ENCODE results near the gene GPATCH8.
"Not testable (repeated sequence)": the region's sequence is repeated elsewhere in the genome, so short reads cannot be mapped to it uniquely, and the experiment has no call there.

GPATCH8 gene

GRCh38 chr17:44444735-44445105, 58.5 kb downstream of the GPATCH8 start:
- DNase-seq, result no peak

- no peak for DNase-seq
Measured at GRCh38 chr17:44442806-44443205, 60.4 kb downstream of the GPATCH8 start.

GRCh38 chr17:44439168-44439567, 64.0 kb downstream of the GPATCH8 start:
- DNase-seq, result no peak

GRCh38 chr17:44438636-44439035, 64.6 kb downstream of the GPATCH8 start:
- DNase-seq, result no peak

GRCh38 chr17:44436336-44436735, 66.9 kb downstream of the GPATCH8 start:
- DNase-seq, result no peak

- DNase-seq, result no peak
Measured at GRCh38 chr17:44432254-44433157, 70.7 kb downstream of the GPATCH8 start.

GRCh38 chr17:44424828-44425461, 78.3 kb downstream of the GPATCH8 start:
- no peak for DNase-seq

GRCh38 chr17:44417553-44417952, 85.7 kb downstream of the GPATCH8 start:
- no peak for DNase-seq

GRCh38 chr17:44416558-44417289, 86.5 kb downstream of the GPATCH8 start:
- DNase-seq, result no peak

GRCh38 chr17:44414394-44415155, 88.6 kb downstream of the GPATCH8 start:
- no peak for DNase-seq

- no peak for DNase-seq
Measured at GRCh38 chr17:44409309-44410028, 93.7 kb downstream of the GPATCH8 start.

GRCh38 chr17:44408786-44409185, 94.4 kb downstream of the GPATCH8 start:
- no peak for DNase-seq

- no peak for DNase-seq
Measured at GRCh38 chr17:44402564-44403172, 100.5 kb downstream of the GPATCH8 start.

- DNase-seq, result no peak
Measured at GRCh38 chr17:44400226-44400847, 102.9 kb downstream of the GPATCH8 start.

- no peak for DNase-seq
Measured at GRCh38 chr17:44398692-44399691, 104.2 kb downstream of the GPATCH8 start.

GRCh38 chr17:44397479-44398440, 105.4 kb downstream of the GPATCH8 start:
- DNase-seq, result no peak

- no peak for DNase-seq
Measured at GRCh38 chr17:44396946-44397345, 106.3 kb downstream of the GPATCH8 start.

GRCh38 chr17:44394833-44395232, 108.4 kb downstream of the GPATCH8 start:
- no peak for DNase-seq

- not testable (repeated sequence) for DNase-seq
Measured at GRCh38 chr17:44394112-44394511, 109.1 kb downstream of the GPATCH8 start.

Measured in NCI-H2081 (cell line).